ENCODE measurements around the gene SFRP5.

DNA sequence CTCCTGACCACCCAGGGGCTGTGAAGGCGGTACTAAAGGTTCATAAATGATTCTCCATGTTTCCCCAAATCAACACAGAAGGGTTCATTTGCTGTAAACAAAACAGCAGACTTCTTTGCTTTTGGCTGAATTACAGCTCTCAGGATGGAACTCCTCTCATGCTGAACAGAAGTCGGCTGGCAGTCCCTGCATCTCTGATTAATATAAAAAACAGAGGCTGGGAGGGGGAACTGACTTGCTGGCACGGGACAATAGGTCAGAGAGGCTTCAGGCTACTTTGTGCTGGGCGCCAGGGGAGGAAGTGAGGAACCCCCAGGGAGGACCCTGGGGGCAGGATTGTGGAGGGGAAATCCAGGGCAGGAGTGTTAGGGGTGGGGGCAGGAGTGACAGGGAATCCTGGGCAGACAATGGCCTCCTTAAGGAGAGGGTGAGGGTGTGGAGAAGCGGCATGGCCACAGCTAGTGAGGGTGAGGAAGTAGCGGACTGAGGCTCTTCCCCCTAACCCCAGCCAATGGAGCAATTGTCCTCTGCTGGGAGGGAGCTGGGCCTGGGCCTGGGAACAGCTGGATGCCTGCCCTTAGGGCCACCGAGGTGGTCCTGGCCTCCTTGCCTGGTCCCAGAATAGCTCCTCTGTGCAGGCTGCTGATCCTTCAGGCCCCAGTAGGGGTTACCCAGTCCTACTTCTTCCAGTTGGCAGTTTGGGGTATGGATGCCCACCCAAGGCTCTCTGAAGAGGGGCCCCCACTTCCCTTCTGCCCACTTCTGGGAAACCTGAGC is 9.2 kb upstream of the SFRP5 start:
- TF ChIP-seq, protein P1, sequence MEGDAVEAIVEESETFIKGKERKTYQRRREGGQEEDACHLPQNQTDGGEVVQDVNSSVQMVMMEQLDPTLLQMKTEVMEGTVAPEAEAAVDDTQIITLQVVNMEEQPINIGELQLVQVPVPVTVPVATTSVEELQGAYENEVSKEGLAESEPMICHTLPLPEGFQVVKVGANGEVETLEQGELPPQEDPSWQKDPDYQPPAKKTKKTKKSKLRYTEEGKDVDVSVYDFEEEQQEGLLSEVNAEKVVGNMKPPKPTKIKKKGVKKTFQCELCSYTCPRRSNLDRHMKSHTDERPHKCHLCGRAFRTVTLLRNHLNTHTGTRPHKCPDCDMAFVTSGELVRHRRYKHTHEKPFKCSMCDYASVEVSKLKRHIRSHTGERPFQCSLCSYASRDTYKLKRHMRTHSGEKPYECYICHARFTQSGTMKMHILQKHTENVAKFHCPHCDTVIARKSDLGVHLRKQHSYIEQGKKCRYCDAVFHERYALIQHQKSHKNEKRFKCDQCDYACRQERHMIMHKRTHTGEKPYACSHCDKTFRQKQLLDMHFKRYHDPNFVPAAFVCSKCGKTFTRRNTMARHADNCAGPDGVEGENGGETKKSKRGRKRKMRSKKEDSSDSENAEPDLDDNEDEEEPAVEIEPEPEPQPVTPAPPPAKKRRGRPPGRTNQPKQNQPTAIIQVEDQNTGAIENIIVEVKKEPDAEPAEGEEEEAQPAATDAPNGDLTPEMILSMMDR (IDR thresholded peaks at IDR 0.05; ENCODE audit: insufficient read depth, low read length) = no peak
- TF ChIP-seq POLR2AphosphoS5 (IDR thresholded peaks at IDR 0.05; ENCODE audit: low read depth) (no peak), SPI1 (IDR thresholded peaks at IDR 0.05; ENCODE audit: borderline replicate concordance, low read depth) (no peak; the same call in 1 of the 2 replicates), GABPA (IDR thresholded peaks at IDR 0.05; ENCODE audit: low read depth) (no peak)
- TF ChIP-seq, protein P2, sequence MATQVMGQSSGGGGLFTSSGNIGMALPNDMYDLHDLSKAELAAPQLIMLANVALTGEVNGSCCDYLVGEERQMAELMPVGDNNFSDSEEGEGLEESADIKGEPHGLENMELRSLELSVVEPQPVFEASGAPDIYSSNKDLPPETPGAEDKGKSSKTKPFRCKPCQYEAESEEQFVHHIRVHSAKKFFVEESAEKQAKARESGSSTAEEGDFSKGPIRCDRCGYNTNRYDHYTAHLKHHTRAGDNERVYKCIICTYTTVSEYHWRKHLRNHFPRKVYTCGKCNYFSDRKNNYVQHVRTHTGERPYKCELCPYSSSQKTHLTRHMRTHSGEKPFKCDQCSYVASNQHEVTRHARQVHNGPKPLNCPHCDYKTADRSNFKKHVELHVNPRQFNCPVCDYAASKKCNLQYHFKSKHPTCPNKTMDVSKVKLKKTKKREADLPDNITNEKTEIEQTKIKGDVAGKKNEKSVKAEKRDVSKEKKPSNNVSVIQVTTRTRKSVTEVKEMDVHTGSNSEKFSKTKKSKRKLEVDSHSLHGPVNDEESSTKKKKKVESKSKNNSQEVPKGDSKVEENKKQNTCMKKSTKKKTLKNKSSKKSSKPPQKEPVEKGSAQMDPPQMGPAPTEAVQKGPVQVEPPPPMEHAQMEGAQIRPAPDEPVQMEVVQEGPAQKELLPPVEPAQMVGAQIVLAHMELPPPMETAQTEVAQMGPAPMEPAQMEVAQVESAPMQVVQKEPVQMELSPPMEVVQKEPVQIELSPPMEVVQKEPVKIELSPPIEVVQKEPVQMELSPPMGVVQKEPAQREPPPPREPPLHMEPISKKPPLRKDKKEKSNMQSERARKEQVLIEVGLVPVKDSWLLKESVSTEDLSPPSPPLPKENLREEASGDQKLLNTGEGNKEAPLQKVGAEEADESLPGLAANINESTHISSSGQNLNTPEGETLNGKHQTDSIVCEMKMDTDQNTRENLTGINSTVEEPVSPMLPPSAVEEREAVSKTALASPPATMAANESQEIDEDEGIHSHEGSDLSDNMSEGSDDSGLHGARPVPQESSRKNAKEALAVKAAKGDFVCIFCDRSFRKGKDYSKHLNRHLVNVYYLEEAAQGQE (IDR thresholded peaks at IDR 0.05; ENCODE audit: insufficient replicate concordance, low read depth) = no peak

Measured in HL-60 (cell line).